HPDE6-E6E7 (cell line): Measurements from ENCODE around the gene USP6NL.

Source experiments
- DNase-seq: peaks from one replicate; pipeline ENCODE4 v3.0.0; 2011; ENCODE audit warnings: missing footprints; ENCODE audit errors: extremely low spot score

USP6NL gene

DNA sequence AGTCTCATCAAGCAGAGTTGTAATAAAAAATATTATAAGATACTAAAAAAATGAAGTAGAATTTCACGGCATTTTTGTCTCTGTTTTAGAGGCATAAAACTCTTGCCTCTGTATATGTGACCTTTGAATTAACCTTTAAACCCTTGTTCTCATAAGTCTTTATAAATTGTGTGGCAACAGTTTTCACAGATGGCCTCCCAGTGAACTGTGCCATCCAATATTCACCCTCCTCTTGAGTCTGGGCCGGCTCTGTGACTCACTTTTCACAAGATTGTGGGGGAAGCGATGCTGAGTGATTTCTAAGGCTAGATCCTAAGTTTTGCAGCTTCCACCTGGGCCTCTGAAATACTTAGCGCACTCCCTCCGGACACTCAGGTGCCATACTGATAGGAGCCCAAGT is 4.6 kb upstream of the USP6NL start:
- no peak for DNase-seq

DNA sequence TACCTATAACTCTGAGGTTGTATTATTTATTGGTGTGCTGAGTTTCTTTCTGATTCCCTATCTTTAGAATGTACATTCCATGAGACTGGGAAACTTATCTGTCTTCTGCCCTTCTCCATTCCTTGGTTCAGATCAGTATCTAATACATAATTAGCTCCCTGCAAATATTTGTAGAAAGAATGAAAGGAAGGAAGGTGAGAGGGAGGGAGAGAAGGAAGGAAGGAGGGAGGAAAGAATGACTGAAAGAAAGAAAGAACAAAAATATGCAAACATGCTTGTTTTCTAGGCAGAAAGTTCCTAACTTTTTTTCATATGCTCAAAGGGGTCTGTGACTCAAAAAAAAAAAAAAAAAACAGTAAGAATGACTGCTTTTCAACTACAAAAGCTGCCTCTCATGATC is 3.9 kb upstream of the USP6NL start:
- no peak for DNase-seq

DNA sequence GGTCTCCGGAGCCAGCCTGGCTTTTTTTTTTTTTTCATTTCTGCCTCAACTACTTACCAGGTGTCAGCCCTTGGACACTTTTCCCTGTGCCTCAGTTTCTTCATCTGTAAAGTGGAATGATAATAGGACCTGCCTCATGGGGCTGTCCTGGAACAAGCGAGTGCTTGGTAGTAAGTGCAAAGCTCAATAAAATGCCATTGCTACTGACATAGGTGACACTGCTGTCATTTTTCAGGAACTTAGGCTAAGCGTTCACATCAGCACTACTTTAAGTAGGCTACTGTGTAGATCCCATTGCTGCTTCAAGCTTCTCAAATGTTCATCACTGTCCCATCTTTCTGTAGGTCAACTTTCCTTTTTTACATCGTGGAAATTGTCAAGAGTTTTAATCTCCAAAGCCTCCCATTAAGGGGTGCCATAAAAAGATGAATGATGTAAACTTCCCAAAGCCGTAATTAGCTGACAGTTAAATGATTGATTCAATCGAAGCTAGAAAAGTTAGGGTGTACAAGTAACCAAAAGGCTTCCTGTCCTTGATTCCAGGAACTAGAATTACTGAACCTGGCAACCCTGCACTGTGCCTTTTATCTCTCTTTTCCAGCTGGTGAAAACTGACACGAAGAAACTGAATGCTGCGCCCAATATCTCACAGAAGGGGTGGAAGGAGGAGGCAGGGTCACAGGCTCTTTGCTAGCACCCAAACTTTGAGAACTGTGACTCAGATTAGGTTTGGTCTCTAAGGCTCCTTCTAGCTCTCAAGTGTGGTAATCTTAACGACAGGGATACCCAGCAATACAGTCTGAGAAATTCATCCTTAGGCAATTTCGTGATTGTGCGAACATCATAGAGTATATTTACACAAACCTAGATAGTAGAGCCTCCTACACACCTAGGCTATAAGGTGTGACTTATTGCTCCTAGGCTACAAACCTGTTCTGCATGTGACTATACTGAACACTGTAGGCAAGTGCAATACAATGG is 861 bp upstream of the USP6NL start:
- no peak for DNase-seq

DNA sequence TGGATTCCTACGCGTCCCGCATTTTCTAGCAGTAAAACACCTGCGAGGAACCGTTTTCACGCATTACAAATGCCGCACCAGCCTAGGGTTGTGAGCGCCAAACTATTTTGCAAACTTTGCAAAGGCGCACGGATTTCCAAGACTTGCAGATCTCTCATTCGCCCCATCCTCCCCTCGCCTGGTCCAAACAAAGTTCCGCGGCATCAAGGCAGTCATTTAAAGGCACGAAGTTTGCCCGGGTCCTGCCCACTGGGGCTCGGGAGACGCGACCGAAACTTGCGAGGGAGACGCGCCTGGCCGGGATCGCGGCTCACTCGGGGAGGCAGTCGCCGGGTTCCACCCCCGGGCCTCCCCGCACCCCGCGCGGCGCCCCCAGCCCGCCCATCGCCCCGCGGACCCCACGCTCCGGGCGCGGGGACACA is 613 bp downstream of the USP6NL start:
- no peak for DNase-seq

DNA sequence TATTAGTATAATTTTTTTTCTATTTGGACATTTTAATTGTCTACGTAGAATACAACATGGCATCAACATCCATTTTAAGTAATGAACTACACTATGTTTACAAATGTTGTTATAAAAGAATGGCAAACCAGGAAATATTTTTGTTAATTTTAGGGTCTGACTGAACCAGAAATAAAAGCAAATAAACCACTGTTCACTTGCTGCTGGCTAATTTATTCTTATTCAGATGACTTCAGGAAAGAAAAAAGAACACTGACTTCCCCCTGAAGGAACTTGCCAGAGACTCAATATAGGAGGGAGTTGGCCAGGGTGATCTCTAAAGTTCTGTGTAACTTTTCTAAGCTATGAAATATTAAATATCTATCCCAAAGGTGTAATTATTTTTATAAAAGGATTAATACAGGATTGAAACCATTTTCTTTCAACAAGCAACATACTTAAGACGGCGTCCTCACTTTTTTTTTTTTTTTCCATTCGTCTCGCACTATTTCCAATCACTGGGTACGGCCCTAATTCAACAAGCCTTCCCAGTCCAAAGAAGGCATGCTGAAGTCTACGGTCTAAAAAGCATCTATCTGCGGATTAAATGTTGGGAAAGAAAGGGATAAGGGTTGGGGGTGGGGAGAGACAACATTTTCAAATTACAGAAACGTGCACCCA is 1.2 kb downstream of the USP6NL start:
- no peak for DNase-seq

DNA sequence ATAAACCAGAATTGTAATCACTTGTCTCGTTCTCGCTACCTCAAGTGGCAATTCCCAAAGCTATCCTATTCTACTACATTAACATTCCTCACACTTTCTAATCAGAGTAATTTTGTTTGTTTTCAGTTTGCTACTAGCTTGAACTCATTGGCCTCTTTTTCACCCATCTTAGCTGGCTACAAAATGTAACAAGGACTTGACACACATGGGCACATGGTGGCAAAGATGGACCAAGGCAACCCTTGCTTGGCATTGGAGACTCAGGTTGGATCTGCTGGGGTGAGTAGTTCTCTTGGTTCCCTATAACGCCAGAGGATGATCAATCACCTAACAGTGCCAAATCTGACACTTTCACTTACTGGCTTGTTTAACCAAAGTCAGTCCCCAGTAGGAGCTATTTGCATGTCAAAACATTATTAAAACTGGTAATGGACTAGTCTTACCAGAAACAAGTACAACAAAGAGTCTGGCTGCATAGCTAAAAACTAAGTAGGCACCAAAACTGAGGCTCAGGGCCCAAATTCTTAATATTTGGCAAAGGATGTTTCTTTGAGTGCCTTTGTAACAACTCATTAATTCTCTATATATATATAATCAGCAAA is 1.9 kb downstream of the USP6NL start:
- no peak for DNase-seq

DNA sequence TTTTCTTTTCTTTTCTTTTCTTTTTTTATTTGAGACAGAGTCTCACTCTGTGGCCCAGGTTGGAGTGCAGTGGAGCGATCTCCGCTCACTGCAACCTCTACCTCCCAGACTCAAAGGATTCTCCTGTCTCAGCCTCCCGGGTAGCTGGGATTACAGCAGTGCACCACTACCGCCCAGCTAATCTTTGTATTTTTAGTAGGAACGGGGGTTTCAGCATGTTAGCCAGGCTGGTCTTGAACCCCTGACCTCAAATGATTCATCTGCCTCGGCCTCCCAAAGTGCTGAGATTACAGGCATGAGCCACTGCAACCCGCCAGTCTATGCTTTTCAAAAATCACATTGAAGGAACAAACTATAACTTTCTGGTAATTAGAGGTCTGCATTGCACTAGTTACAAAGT is 2.4 kb downstream of the USP6NL start:
- no peak for DNase-seq

DNA sequence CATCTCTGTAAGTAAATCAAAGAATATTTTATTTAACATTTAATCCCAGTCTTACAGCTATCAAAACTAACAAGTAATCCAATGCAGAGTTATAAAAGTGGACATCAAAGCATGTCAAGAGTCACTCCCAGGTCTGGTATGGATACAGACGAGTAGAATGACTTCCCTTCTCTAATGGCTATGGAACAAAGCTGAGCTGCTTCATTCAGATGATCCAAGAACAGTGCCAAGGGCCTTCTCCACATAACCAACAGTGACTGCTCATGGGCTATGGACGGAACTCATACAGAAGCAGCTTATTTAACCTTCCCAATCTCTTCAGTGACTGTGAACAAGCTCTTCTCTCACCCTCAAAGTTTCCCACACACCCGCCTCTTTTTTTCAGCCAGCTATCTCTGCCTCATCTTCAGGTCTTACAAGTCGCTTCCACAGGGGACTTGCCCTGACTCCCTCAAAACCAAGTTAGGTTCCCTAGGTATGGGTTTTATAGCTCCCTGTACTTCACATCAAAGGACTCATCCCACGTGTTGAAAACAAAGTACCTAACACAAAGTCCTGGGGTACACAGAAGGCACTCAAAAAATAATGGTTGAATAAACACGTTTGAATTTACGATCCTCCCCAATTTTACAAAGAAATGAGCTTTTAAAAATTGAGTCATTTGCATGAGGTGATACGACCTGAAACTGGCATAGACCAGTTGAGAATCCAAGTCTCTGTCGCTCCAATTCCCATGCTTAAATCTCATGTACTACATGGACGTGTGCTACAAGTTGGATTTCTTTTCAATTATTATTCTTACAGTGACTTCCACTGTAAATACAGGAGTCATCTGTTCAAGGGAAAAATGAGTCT is 3.1 kb downstream of the USP6NL start:
- no peak for DNase-seq

DNA sequence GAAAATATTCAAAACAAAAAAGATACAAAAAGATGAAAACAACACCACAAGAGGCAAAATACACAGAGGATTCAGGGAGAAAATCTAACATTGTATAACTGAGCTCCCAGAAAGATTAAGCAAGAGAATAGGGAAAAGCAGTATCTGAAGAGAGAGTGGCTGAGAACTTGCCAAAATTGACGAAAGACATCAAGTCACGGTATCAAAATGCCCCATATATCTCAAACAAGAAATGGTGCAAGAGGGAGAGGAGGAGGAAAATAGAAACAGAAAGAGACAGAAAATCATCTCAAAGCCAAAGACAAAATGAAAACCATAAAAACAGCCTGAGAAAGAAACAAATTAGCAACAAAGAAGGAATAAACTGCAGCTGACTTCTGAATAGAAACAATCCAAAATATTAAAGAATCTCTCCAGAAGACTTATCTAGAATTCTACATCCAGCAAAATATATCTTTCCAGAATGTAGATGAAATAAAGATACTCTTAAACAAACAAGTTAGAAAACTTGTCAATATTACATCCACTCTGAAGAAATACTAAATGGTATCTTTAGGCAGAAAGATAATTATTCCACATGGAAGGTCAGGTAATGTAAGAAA is 5.5 kb downstream of the USP6NL start:
- DNase-seq: no peak

DNA sequence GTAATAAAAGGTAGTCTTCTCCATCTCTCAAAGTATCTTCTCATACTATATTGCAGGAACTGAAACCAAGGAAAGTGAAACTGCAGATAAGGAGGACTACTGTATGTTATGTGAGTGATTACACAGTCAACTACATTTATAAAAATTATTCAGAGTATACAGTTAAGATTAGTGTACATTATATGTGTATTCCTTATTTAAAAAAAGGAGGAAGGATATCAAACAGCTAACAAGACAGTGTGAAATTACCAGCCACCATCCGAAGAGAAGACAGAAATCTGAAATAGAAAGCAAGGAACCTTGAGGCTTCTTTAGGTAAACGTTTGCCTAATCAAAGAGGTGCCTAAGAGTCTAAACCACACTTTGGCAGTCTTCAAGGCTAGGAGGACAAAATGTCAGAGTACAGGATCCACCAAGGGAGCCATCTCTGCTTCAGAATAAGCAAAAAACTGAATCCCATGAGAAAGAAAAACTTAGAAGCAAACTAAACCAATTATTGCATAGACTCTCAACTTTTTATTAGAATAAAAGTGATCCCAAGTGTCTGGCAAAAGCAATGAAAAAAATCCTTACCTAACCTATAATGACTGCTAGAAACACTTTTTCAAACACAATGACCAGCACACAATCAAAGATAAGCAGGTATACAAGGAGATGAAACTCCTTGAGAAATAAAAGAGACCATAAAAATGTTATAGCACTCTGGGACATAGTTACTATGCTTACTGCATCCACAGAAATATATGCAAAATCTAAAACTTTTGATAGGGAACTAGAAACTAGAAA is 6.4 kb downstream of the USP6NL start:
- no peak for DNase-seq

DNA sequence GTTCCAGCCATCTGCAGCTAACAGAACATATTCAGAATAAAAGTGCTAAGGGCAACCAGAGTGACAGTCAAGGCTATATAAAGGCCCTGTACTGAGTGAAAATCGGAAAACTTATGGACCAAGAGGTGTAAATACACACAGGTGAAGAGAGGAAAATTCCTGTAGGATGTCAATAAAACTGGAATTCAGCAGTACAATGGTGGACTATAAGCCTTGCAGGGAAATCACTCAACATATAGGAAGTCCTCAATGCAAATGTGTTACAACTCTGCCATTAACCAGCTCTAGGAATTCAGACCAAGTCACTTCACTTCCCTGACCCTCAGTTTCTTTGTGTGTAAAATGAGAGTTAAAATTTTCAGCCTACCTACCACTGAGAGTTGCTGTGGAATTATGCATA is 7.7 kb downstream of the USP6NL start:
- DNase-seq: no peak

DNA sequence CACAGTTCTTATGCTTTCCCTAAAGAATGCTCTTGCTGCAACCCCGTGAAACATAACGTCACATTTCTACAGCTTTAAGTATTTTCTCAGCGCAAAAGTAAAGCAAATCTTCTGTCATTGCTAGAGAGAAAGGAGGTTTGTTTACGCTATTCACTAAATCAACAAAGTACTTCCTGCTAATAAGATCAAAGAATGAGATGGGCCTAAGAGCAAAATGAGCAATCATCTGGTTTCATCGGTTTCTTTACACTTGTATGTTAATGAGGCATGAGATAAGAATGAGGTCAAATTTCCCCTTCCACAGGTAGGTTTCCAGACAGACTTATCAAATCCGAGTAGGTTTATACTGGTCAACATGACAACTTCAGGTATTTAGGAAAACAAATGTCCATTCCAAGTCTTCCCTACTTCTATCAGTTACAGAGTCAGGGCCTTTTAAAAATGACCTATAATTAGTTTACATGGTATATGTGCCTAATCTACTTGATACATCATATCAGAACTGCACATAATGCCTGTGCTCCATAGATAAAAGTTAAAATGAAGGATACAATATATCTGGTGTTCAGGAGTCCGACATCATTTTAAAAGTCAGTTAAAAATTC is 8.4 kb downstream of the USP6NL start:
- no peak for DNase-seq

DNA sequence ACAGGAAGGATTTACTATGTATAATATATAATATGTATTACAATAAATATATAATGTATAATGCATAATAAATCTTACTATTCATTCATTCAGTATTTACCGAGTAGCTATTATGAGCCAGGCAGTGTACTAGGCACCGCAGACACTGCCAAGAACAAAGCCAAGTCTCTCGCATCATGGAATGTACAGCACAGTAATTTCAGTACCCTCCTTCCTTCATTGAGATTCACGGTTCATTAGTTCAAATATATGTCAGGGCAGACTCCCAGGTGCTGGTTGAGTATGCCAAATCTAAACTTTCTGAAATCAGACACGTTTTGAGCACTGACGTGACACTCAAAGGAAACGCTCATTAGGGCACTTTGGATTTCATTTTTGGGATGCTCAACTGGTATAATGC is 9.1 kb downstream of the USP6NL start:
- DNase-seq: no peak

DNA sequence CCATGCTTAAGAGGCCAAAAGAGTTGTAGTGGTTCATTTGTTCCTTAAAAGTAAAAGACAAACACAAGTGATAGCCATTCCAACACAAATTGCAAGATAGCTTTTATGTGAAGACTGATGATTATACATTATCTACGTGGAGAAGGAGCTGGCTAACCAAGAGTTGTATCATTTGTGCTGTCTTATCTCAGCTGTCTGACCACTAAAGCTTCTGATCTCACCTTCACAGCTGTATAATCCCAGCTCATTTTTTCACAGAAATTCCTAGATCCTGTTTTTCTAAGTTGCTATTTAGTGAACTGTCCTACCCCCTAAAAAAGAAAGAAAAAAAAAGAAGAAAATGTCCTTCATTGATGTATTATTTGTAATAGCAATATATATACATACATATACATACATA is 9.8 kb downstream of the USP6NL start:
- no peak for DNase-seq

DNA sequence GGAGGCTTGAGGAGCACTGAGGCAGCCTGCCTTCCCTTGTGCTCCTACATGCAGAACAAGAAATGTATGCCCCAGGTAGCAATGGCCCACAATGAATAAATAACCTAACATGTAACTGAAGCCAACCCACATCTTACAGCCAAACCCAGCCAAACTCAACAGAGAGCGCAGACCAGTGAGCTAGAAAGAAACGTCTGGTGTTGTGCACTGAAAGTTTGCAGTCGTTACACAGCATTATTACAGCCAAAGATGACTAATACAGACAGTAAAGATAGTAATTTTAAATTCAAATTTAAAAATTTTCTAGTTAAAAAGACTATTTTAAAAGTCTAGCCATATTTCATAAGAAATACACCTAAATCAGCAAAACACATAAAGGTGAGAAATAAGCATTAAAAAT is 11.2 kb downstream of the USP6NL start:
- DNase-seq: no peak

DNA sequence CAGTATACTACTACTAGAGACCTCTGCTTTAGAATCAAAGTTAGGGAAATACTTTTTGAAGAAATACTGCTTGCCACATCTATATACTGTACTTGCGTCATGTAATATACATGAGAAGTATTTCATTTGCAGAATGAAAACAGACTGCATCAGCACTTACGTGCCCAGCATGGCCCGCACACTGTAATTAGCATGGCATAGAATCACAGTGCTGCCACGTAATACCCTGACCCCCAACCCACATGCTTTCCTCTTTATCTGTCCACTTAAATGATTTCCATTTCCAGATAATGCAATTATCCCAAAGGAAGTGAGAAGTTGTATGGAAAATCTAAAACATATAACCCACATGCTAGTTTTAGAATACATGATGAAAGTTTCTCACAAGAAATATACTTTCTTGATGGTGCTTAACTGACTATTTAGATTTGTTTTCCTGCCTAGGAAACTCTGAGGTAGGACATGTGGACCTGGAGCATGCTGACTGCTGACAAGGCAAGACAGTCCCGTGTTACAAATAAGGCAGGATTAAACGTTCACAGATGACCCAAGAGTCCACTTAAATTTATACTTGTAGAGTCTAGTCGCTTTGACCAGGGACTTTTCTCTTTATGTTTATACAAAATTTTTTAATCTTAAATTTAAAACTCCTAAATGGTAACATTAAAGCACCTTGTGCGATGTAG is 12.6 kb downstream of the USP6NL start:
- no peak for DNase-seq

DNA sequence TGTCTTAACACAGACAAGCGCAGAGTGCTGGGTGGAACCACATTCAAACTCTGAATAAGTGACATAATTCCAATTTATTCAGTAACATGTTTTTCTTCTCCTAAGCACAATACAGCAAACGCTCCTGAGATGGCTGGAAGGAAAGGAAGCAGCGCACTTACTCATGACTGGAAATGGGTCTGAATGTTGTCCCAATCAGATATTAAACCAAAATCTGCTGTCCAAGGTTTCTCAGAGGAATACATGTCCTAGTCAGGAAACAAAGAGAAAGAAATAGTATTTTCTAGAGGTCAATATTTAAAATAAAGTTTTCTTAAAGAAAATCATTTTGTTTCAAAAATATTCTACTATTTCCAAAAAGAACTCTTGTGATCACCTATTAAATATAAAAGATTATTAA is 14.0 kb downstream of the USP6NL start:
- DNase-seq: no peak

DNA sequence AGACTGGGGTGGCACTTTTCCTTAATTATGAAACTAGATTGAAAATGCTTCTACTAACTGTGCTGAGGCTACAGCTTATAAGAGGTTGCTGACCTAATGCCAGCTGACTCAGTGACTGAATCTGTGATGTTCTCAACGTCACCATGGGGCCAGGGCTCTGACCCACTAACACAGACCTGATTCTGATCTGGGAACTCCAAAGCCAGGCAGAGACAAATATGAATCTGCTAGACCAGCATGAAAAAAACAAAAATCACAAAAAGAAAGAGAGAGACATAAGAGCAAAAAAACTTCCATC is 16.1 kb downstream of the USP6NL start:
- no peak for DNase-seq

DNA sequence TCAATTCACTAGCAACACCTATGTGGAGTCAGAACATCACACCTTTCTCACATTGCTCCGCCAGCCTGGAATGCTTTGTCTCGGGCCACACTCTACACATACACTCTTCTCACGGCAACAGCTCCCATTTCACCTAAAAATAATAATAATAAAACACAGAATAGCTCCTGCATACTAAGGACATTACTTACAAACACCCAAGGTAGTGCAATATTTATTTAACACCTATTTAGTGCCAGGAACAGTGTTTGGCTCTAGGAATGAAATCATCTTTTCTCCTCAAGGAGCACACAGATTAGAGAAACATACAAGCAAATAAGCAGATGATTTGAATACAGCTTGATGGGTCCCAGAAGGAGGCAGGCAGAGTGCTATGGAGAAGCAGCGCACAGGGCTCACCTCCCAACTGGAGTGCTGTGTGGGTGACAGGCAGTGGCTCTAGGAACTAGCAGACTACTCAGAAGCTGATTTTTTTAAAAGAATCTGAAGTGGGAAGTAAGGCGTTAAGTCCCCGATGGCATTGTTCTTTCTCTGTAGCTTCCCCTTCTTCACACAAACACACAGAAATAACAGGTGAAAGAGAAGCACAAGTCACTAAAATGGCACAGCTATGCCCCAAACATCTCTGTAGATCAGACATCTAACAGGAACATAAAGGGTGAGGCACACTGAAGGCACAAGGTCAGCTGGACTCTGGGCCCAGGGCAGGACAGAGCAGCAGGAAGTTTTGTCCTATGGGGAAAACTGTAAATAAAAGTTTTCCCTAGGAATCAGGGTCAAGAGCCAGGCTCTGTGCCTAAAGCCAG is 16.7 kb downstream of the USP6NL start:
- DNase-seq: no peak
